ENCODE results near the gene ENG.

The ENG gene

GRCh38 chr9:127866535-127866934 lies 12.1 kb upstream of the ENG start:
- no peak for DNase-seq (ENCODE audit: insufficient read length, low spot score)
- FAIRE-seq = no peak

- FAIRE-seq = no peak
- no peak for DNase-seq (ENCODE audit: insufficient read length, low spot score)
These were observed 11.4 kb upstream of the ENG start for GRCh38 chr9:127865645-127866464.

GRCh38 chr9:127863191-127863621 lies 8.7 kb upstream of the ENG start:
- FAIRE-seq (no peak), DNase-seq (ENCODE audit: insufficient read length, low spot score) (no peak)

GRCh38 chr9:127862075-127863011 lies 7.9 kb upstream of the ENG start:
- FAIRE-seq = no peak
- DNase-seq (ENCODE audit: insufficient read length, low spot score) = no peak

- FAIRE-seq = no peak
These were observed 6.3 kb upstream of the ENG start for GRCh38 chr9:127860779-127861178.

GRCh38 chr9:127860260-127860659 lies 5.8 kb upstream of the ENG start:
- no peak for DNase-seq (ENCODE audit: insufficient read length, low spot score)
- no peak for FAIRE-seq

More at GRCh38 chr9:127860779-127861178, 6.3 kb upstream of the ENG start:
- DNase-seq (ENCODE audit: insufficient read length, low spot score) = no peak

- no peak for DNase-seq (ENCODE audit: insufficient read length, low spot score)
These were observed 3.6 kb upstream of the ENG start for GRCh38 chr9:127858041-127858512.

GRCh38 chr9:127857278-127857677 lies 2.8 kb upstream of the ENG start:
- FAIRE-seq (no peak), DNase-seq (ENCODE audit: insufficient read length, low spot score) (no peak)

More at GRCh38 chr9:127858041-127858512, 3.6 kb upstream of the ENG start:
- no peak for FAIRE-seq

- DNase-seq (ENCODE audit: insufficient read length, low spot score) = no peak
- FAIRE-seq = no peak
These were observed 2.3 kb upstream of the ENG start for GRCh38 chr9:127856729-127857116.

- FAIRE-seq (no peak), DNase-seq (ENCODE audit: insufficient read length, low spot score) (no peak)
These were observed 1.8 kb upstream of the ENG start for GRCh38 chr9:127856094-127856728.

- FAIRE-seq (no peak), DNase-seq (ENCODE audit: insufficient read length, low spot score) (no peak)
These were observed 1.1 kb upstream of the ENG start for GRCh38 chr9:127855522-127855921.

GRCh38 chr9:127854960-127855359 lies 502 bp upstream of the ENG start:
- DNase-seq (ENCODE audit: insufficient read length, low spot score) (no peak), FAIRE-seq (no peak)

- no peak for FAIRE-seq
- no peak for DNase-seq (ENCODE audit: insufficient read length, low spot score)
These were observed 910 bp downstream of the ENG start for GRCh38 chr9:127853312-127854183.

- DNase-seq (ENCODE audit: insufficient read length, low spot score) (no peak), FAIRE-seq (no peak)
These were observed 1.6 kb downstream of the ENG start for GRCh38 chr9:127852829-127853228.

GRCh38 chr9:127850286-127850830 lies 4.1 kb downstream of the ENG start:
- DNase-seq (ENCODE audit: insufficient read length, low spot score) = no peak
- FAIRE-seq = no peak

- no peak for DNase-seq (ENCODE audit: insufficient read length, low spot score)
- no peak for FAIRE-seq
These were observed 5.5 kb downstream of the ENG start for GRCh38 chr9:127848756-127849504.

GRCh38 chr9:127847833-127848755 lies 6.4 kb downstream of the ENG start:
- no peak for DNase-seq (ENCODE audit: insufficient read length, low spot score)
- FAIRE-seq = no peak

GRCh38 chr9:127847178-127847510 lies 7.3 kb downstream of the ENG start:
- FAIRE-seq (no peak), DNase-seq (ENCODE audit: insufficient read length, low spot score) (no peak)

All from HTR-8/SVneo (cell line).